Kidney (tissue), 14 donors: ENCODE measurements around the gene FRRS1L. TPM values are rescaled to one million over a fixed set of nuclear protein-coding genes. Genes with fewer than 3 reads are reported as not detected.

ENCODE experiments used
- DNase-seq, 5 donors: peaks; one replicate each; pipeline ENCODE4 v3.0.0-alpha.2; 2013 to 2020
- FAIRE-seq: peaks from 2 replicates; lab custom pipeline; 2012; peaks lifted over from hg19 to GRCh38; lab: Jason Lieb, UNC
- H3K27ac ChIP-seq, 2 donors: one replicate each; pipeline ENCODE4 v1.7.0; 2013; ENCODE audit warnings: low read depth in 2 of 2, low read length in 2 of 2, inconsistent platforms in 1 of 2
- H3K27me3 ChIP-seq: one replicate; pipeline ENCODE4 v1.7.1; 2013; ENCODE audit warnings: low read length, inconsistent platforms; ENCODE audit not compliant: control insufficient read depth, insufficient read depth
- H3K36me3 ChIP-seq, 3 donors: one replicate each; pipeline versions ENCODE4 v1.7.0 to v1.7.1; 2013; ENCODE audit warnings: low read length in 3 of 3, control low read depth in 1 of 3, inconsistent platforms in 1 of 3; ENCODE audit not compliant: insufficient read depth in 3 of 3, control insufficient read depth in 2 of 3
- H3K4me1 ChIP-seq, 3 donors: one replicate each; pipeline versions ENCODE4 v1.7.0 to v1.7.1; 2013; ENCODE audit warnings: low read length in 3 of 3, inconsistent platforms in 1 of 3, low read depth in 1 of 3; ENCODE audit not compliant: control insufficient read depth in 2 of 3, insufficient read depth in 2 of 3
- H3K4me3 ChIP-seq, 3 donors: one replicate each; pipeline versions ENCODE4 v1.7.0 to v1.8.1; 2013; ENCODE audit warnings: low read length in 3 of 3, control low read depth in 1 of 3, inconsistent platforms in 1 of 3
- H3K9ac ChIP-seq, 3 donors: one replicate each; pipeline versions ENCODE4 v1.7.0 to v1.7.1; 2013; ENCODE audit warnings: low read length in 3 of 3, control low read depth in 1 of 3, inconsistent platforms in 1 of 3
- H3K9me3 ChIP-seq, 3 donors: one replicate each; pipeline versions ENCODE4 v1.7.0 to v1.7.1; 2013; ENCODE audit warnings: low read length in 3 of 3, control low read depth in 1 of 3, inconsistent platforms in 1 of 3; ENCODE audit not compliant: control insufficient read depth in 2 of 3, insufficient read depth in 1 of 3
- intact Hi-C: fragments of 100-400 bp; cut with DNase I; formaldehyde crosslinking; loops from one replicate; pipeline ENCODE4 v1.11.1; 2022
- polyA plus RNA-seq: library from polyadenylated mRNA; stranded (reverse); fragments of 350-450 nt; fragmentation: Illumina TruSeq; extraction: RNeasy Lipid Tissue Mini Kit (QIAGEN cat#74804); gene quantifications from one replicate; pipeline ENCODE4 v1.2.3, GENCODE V29; 2014; ENCODE audit warnings: low read depth, low replicate concordance; ENCODE audit not compliant: insufficient read depth
- total RNA-seq: library from RNA; stranded (reverse); fragmentation: NEBNext Ultra II Directional; extraction: Animal tissue kit (Norgen Biotek cat#: 25700); gene quantifications from one replicate; pipeline ENCODE4 v1.2.1, GENCODE V29; 2021
- TF ChIP-seq, protein P1 (sequence below): IDR thresholded peaks from 3 replicates; pipeline ENCODE4 v1.5.1; 2012; ENCODE audit warnings: mild to moderate bottlenecking, moderate library complexity, borderline replicate concordance; ENCODE audit not compliant: insufficient read depth; ENCODE audit errors: extremely low read depth
- donor health status: control.
- donor health status: control.
- donor health status: control.
- donor health status: control.
- donor health status: control.
- donor health status: DM: yes; HTN: yes; CAD: no.
- donor health status: Normal renal cell carcinoma (clear cell type).

Gene FRRS1L
- total and polyA plus RNA-seq, 2 donors from 2014 or later: 0.06 TPM; not detected in 1

DNA sequence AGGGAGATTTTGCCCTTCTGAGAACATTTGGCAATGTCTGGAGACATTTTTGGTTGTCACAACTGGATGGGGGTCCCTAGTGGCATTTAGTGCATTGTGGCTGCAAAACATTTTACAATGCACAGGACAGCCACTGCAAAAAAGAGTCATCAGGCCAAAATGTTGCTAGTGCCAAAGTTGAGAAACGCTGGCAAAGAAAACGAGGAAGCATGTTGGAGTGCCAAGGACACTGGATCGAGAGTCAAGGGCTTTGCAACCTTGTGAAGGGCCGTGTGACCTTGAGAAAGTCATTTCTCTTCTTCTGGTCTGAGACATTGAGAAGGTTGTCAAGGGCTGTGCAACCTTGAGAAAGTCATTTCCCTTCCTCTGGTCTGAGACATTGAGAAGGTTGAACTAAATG, 45.7 kb upstream of the FRRS1L start:
- no peaks in the 10 kb centered on the region for H3K9me3 ChIP-seq
- H3K36me3 ChIP-seq: no peaks in the 10 kb centered on the region
- TF ChIP-seq, protein P1, sequence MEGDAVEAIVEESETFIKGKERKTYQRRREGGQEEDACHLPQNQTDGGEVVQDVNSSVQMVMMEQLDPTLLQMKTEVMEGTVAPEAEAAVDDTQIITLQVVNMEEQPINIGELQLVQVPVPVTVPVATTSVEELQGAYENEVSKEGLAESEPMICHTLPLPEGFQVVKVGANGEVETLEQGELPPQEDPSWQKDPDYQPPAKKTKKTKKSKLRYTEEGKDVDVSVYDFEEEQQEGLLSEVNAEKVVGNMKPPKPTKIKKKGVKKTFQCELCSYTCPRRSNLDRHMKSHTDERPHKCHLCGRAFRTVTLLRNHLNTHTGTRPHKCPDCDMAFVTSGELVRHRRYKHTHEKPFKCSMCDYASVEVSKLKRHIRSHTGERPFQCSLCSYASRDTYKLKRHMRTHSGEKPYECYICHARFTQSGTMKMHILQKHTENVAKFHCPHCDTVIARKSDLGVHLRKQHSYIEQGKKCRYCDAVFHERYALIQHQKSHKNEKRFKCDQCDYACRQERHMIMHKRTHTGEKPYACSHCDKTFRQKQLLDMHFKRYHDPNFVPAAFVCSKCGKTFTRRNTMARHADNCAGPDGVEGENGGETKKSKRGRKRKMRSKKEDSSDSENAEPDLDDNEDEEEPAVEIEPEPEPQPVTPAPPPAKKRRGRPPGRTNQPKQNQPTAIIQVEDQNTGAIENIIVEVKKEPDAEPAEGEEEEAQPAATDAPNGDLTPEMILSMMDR: no peak
- H3K27ac ChIP-seq: no peak overlapping the region
- no peak overlapping the region for H3K4me3 ChIP-seq
- no peak overlapping the region for H3K9ac ChIP-seq
- DNase-seq: no peak
- H3K4me1 ChIP-seq: no peaks in the 10 kb centered on the region
- no peaks in the 10 kb centered on the region for H3K27me3 ChIP-seq
- intact Hi-C loops: no loop called here
- no peak for FAIRE-seq

DNA sequence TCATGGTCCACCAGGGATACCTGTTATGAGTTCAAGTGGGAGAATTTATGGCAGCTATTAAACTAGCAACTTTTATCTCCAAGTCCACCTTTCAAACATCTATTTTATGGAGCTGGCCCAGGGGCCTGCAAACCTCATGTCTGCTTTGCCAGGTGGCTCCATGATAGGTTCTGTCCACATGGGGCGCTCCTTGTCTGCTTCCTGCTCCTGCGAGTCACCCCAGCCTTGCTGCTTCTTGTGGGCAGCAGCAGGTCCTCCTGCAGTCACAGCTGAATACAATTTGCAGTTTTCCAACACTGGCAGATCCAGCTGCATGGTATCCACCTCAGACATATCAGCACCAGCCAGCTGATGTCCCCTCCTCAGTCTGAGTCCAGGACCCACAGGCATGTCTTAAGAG, 39.6 kb upstream of the FRRS1L start:
- intact Hi-C loops: no loop called here
- H3K4me3 ChIP-seq: no peak overlapping the region
- H3K27me3 ChIP-seq: no peaks in the 10 kb centered on the region
- DNase-seq: no peak
- no peak overlapping the region for H3K27ac ChIP-seq
- no peak for FAIRE-seq
- no peaks in the 10 kb centered on the region for H3K36me3 ChIP-seq
- H3K9ac ChIP-seq: no peak overlapping the region
- H3K9me3 ChIP-seq: no peaks in the 10 kb centered on the region
- no peaks in the 10 kb centered on the region for H3K4me1 ChIP-seq
- TF ChIP-seq, protein P1: no peak

DNA sequence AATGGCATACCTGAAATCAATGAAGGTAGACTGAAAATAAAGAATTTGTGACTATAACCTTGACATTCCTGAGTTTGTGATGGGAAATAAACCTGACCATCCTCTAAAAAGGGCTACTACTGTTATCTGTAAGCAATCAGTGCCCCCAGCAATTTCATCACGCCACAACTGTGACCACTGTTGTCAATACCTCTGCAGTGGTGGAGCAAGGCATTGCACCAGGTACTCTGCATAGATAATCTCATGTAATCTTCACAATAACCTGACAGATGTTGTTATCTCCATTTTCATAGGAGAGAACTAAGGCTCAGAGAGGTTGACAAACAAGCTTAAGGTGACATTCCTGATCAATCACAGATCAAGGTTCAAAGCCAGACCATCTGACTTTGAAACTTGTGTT, 38.5 kb upstream of the FRRS1L start:
- intact Hi-C loops: no loop called here
- no peaks in the 10 kb centered on the region for H3K27me3 ChIP-seq
- FAIRE-seq (no peak), DNase-seq (no peak)
- no peak overlapping the region for H3K9ac ChIP-seq
- TF ChIP-seq, protein P1: no peak
- no peaks in the 10 kb centered on the region for H3K4me1 ChIP-seq
- no peaks in the 10 kb centered on the region for H3K36me3 ChIP-seq
- H3K9me3 ChIP-seq: no peaks in the 10 kb centered on the region
- H3K4me3 ChIP-seq: no peak overlapping the region
- H3K27ac ChIP-seq: no peak overlapping the region

DNA sequence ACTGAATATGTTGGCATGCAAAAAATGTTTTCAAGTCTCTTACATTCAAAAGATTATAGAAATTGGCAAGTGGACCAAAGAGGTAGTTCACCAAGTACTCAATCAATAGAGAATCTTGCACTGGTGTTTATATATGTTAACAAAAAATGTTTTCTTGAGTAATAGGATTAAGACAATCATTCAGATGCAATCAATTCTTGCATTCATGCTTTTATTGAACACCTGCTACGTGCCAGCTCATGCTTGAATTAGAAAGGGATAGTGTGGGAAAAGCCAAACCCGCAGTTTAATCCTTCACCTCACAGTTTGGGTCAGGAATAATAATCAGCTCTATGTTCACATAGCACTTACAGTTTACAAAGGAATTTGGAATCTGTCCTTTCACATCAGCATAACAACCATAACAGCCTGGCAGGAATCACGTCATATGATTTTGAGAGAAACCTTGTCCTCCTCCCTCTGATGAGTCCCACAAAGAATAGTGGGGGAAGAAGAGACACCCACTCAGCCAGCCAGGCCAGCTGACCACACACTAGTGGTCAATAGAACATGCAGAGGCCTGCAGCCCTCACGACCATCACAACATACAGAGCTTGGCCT, 36.8 kb upstream of the FRRS1L start:
- no peak for FAIRE-seq

More for the DNA sequence above, 36.8 kb upstream of the FRRS1L start:
- TF ChIP-seq, protein P1: no peak
- no peak overlapping the region for H3K4me3 ChIP-seq
- H3K27ac ChIP-seq: no peak overlapping the region
- no peaks in the 10 kb centered on the region for H3K27me3 ChIP-seq
- H3K9me3 ChIP-seq: no peaks in the 10 kb centered on the region
- DNase-seq: no peak
- intact Hi-C loops: no loop called here
- H3K4me1 ChIP-seq: no peaks in the 10 kb centered on the region
- no peaks in the 10 kb centered on the region for H3K36me3 ChIP-seq
- no peak overlapping the region for H3K9ac ChIP-seq
